Body of pancreas (tissue), 4 donors: ENCODE data around the gene NFATC4.

Experiments
- CTCF ChIP-seq, 7 experiments: fragments of 450-650 bp in 4 of 7; fragments of 200-600 bp in 3 of 7; sonication (generic) in 3 of 7; IDR thresholded peaks; one replicate each; pipeline ENCODE4 v1.5.1; 2016 to 2019; ENCODE audit warnings: antibody characterized with exemption in 7 of 7
- POLR2A ChIP-seq, 3 donors: fragments of 450-650 bp; IDR thresholded peaks; one replicate each; pipeline ENCODE4 v1.6.1; 2016; ENCODE audit warnings: antibody characterized with exemption in 3 of 3, mild to moderate bottlenecking in 2 of 3

GRCh38 chr14:24381363-24382063 lies 13.5 kb downstream of the NFATC4 start:
- TF ChIP-seq CTCF (IDR thresholded peaks at IDR 0.05) = no peak
- no peak for TF ChIP-seq POLR2A (IDR thresholded peaks at IDR 0.05)
